IMR-90 (cell line): ENCODE measurements around the gene FGGY.

Experiments used
- CEBPB ChIP-seq: IDR thresholded peaks from 2 replicates; pipeline ENCODE4 v1.6.1; 2012; ENCODE audit warnings: low read depth, low read length, improper control_type of control experiment
- CTCF ChIP-seq: conservative IDR thresholded peaks from 2 replicates; pipeline ENCODE4 v1.5.1; 2012; ENCODE audit warnings: mild to moderate bottlenecking, low read depth, low read length, improper control_type of control experiment
- POLR2A ChIP-seq: IDR thresholded peaks from 2 replicates; pipeline ENCODE4 v1.6.1; 2012; ENCODE audit warnings: mild to moderate bottlenecking, low read depth, low read length
- USF2 ChIP-seq: fragments of 150-350 bp; IDR thresholded peaks from 2 replicates; pipeline ENCODE4 v1.6.1; 2017; ENCODE audit warnings: mild to moderate bottlenecking, antibody characterized with exemption, low read length, low read depth

DNA sequence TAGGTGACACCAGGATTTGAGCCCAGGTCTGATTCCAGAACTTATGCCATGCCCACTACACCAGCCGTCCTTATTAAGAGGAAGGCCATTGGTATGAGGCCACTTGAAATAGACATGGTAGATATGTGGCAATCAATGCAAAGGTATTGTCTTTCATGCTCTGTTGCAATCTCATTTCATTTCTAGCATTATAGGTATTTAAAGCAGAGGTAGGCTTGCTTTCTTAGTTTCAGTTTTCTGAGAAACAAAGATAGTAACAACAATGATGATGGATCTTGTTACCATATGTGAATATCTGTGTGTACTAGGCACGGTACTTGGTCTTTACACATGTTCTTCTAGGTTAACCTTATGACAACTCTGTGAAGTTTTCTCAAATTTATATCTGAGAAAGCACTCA is 113.1 kb downstream of the FGGY start:
- TF ChIP-seq POLR2A (no peak), CEBPB (no peak), CTCF (no peak), USF2 (no peak)
